ENCODE data around the gene H1-8.

DNA sequence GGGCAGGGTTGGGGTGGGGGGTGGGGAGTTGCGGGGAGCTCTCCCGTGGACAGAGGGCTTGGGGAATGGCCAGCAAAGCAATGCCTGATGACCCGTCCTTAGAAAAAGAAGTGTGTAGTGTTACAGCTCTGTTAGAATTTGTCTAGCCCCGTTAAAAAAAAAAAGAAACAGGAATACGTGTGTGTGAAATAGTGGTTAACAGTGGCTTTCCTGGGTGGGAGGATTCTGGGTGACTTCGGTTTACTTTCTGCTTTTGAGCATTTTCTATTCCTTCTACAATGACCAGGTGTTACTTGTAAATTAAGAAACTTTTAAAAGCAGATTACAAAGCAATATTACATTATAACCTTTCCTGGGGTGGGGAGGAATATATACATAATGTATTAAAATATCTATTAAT is 25.0 kb downstream of the H1-8 start:
- TF ChIP-seq, protein P1, sequence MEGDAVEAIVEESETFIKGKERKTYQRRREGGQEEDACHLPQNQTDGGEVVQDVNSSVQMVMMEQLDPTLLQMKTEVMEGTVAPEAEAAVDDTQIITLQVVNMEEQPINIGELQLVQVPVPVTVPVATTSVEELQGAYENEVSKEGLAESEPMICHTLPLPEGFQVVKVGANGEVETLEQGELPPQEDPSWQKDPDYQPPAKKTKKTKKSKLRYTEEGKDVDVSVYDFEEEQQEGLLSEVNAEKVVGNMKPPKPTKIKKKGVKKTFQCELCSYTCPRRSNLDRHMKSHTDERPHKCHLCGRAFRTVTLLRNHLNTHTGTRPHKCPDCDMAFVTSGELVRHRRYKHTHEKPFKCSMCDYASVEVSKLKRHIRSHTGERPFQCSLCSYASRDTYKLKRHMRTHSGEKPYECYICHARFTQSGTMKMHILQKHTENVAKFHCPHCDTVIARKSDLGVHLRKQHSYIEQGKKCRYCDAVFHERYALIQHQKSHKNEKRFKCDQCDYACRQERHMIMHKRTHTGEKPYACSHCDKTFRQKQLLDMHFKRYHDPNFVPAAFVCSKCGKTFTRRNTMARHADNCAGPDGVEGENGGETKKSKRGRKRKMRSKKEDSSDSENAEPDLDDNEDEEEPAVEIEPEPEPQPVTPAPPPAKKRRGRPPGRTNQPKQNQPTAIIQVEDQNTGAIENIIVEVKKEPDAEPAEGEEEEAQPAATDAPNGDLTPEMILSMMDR (IDR thresholded peaks at IDR 0.05), result no peak
- TF ChIP-seq POLR2A (IDR thresholded peaks at IDR 0.05) (no peak), EP300 (IDR thresholded peaks at IDR 0.05) (no peak)
